Measurements from ENCODE around the gene ZNF777.

Gene ZNF777

GRCh38 chr7:149458235-149458634, 2.6 kb downstream of the ZNF777 start:
- Histone ChIP-seq H3K4me1 (ENCODE audit: control insufficient read depth, insufficient read depth, low read length) (no peaks in the 10 kb centered on the region), H3K27ac (ENCODE audit: extremely low read depth, low read depth, low read length) (no peak overlapping the region), H3K4me3 (ENCODE audit: low read depth, low read length) (no peak overlapping the region), H3K36me3 (ENCODE audit: control insufficient read depth in 2 of 2, insufficient read depth in 1 of 2, low read length in 2 of 2) (peaks cover 4 to 39% of the 10 kb centered on the region in 2 experiments; a peak in 2 of 3 replicates), H3K9me3 (ENCODE audit: control insufficient read depth, insufficient read depth, low read depth, low read length) (no peaks in the 10 kb centered on the region)
- TF ChIP-seq ZNF121 (tag by site-specific recombination; IDR thresholded peaks at IDR 0.05) (no peak), ZNF501 (tag by site-specific recombination; IDR thresholded peaks at IDR 0.05) (no peak), EGR2 (tag by site-specific recombination; IDR thresholded peaks at IDR 0.05; ENCODE audit: low read depth) (no peak), ZNF404 (tag by site-specific recombination; IDR thresholded peaks at IDR 0.05) (no peak), OVOL3 (tag by site-specific recombination; IDR thresholded peaks at IDR 0.05) (no peak), ZNF169 (tag by site-specific recombination; IDR thresholded peaks at IDR 0.05) (no peak), KLF8 (tag by site-specific recombination; IDR thresholded peaks at IDR 0.05) (no peak), INSM2 (tag by site-specific recombination; IDR thresholded peaks at IDR 0.05) (no peak), ZEB2 (tag by site-specific recombination; IDR thresholded peaks at IDR 0.05) (no peak), PRDM1 (tag by site-specific recombination; IDR thresholded peaks at IDR 0.05) (no peak), ELK4 (IDR thresholded peaks at IDR 0.05; ENCODE audit: borderline replicate concordance, low read depth, low read length) (no peak), ZBTB44 (tag by site-specific recombination; IDR thresholded peaks at IDR 0.05) (no peak), SP7 (tag by site-specific recombination; IDR thresholded peaks at IDR 0.05) (no peak), ZNF37A (tag by site-specific recombination; IDR thresholded peaks at IDR 0.05) (no peak), ZBTB48 (tag by site-specific recombination; IDR thresholded peaks at IDR 0.05) (no peak)
- ChIA-PET CTCF (interaction anchor here (0.7 to 1.7 kb wide), 5 partner anchors 35 to 342 kb away, joined by 3 to 6 read pairs (median 3); partner anchors contain the start of gene ZNF398), POLR2A (no interaction called here)

GRCh38 chr7:149457766-149458165, 3.1 kb downstream of the ZNF777 start:
- Histone ChIP-seq H3K36me3 (ENCODE audit: control insufficient read depth in 2 of 2, insufficient read depth in 1 of 2, low read length in 2 of 2) (peaks cover 4 to 41% of the 10 kb centered on the region in 2 experiments; a peak in 2 of 3 replicates), H3K4me1 (ENCODE audit: control insufficient read depth, insufficient read depth, low read length) (no peaks in the 10 kb centered on the region), H3K27ac (ENCODE audit: extremely low read depth, low read depth, low read length) (no peak overlapping the region), H3K9me3 (ENCODE audit: control insufficient read depth, insufficient read depth, low read depth, low read length) (no peaks in the 10 kb centered on the region), H3K4me3 (ENCODE audit: low read depth, low read length) (no peak overlapping the region)
- CTCF ChIA-PET, result interaction anchor here (0.7 to 1.7 kb wide), 5 partner anchors 35 to 342 kb away, joined by 3 to 6 read pairs (median 3); partner anchors contain the start of gene ZNF398
- POLR2A ChIA-PET, result no interaction called here
- TF ChIP-seq ZSCAN4 (tag by site-specific recombination; IDR thresholded peaks at IDR 0.05) (no peak), ZNF785 (tag by site-specific recombination; IDR thresholded peaks at IDR 0.05) (no peak), KLF16 (tag by site-specific recombination; IDR thresholded peaks at IDR 0.05) (no peak), ZNF19 (tag by site-specific recombination; IDR thresholded peaks at IDR 0.05; ENCODE audit: low read depth) (no peak), HIC1 (tag by site-specific recombination; IDR thresholded peaks at IDR 0.05) (no peak), ZNF292 (tag by site-specific recombination; IDR thresholded peaks at IDR 0.05; ENCODE audit: borderline replicate concordance, low read depth) (no peak), ZSCAN30 (tag by site-specific recombination; IDR thresholded peaks at IDR 0.05) (no peak), ZNF639 (tag by site-specific recombination; IDR thresholded peaks at IDR 0.05) (no peak), ZNF664 (tag by site-specific recombination; IDR thresholded peaks at IDR 0.05) (no peak; the same call in 1 of the 2 replicates), ZFP3 (tag by site-specific recombination; IDR thresholded peaks at IDR 0.05; ENCODE audit: low read depth) (no peak), SCRT1 (tag by site-specific recombination; IDR thresholded peaks at IDR 0.05; ENCODE audit: borderline replicate concordance) (no peak)
